HEK293T (cell line): Measurements from ENCODE around the gene PSTK.

Experiments
- ELF4 ChIP-seq: fragments of 450-650 bp; IDR thresholded peaks from 2 replicates; pipeline ENCODE4 v1.6.1; 2017; ENCODE audit warnings: antibody characterized with exemption
- L3MBTL2 ChIP-seq: fragments of 450-650 bp; conservative IDR thresholded peaks from 2 replicates; pipeline ENCODE4 v1.6.1; 2016; ENCODE audit warnings: mild to moderate bottlenecking

DNA sequence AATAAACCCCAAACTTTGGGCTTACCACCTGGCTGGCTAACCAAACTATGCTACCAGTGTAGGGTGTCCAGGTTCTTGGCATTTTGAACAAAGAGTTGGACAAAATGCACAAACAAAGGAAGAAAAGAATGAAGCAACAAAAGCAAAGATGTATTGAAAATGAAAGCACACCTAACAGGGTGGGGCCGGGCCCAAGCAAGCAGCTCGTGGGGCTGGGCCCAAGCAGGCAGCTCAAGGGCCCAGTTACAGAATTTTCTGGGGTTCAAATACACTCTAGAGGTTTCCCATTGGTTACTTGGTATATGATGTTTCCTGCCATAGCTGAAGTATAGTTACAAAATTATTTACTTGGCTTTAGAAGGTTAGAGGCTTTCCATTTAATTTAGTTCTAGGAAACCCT, 44.3 kb downstream of the PSTK start:
- TF ChIP-seq ELF4 (no peak), L3MBTL2 (no peak)
